Upper lobe of left lung (tissue), 4 donors: Measurements from ENCODE around the gene FTL.
A peak's percentile ranks its signal among the peaks of the same experiment; 100 is the strongest.

Experiments
- CTCF ChIP-seq, 6 experiments: fragments of 450-650 bp in 4 of 6; fragments of 200-600 bp in 2 of 6; sonication (generic) in 2 of 6; IDR thresholded peaks; one replicate each; pipeline ENCODE4 v1.5.1; 2016 to 2019; ENCODE audit warnings: antibody characterized with exemption in 6 of 6
- POLR2A ChIP-seq, 4 donors: fragments of 450-650 bp; IDR thresholded peaks; one replicate each; pipeline ENCODE4 v1.5.1; 2016 to 2017; ENCODE audit warnings: antibody characterized with exemption in 4 of 4, mild to moderate bottlenecking in 2 of 4

- TF ChIP-seq CTCF (IDR thresholded peaks at IDR 0.05) (peak in 5 of 6 experiments; percentile 14 to 30 (median 28)), POLR2A (IDR thresholded peaks at IDR 0.05) (no peak)
Observed at GRCh38 chr19:48997972-48998371, 32.9 kb downstream of the FTL start.
